Trophoblast cell (in vitro differentiated cells and primary cell): ENCODE results near the gene AHI1.
"Not testable (repeated sequence)": the region's sequence is repeated elsewhere in the genome, so short reads cannot be mapped to it uniquely, and the experiment has no call there.

Experiments used
- DNase-seq, 2 donors: peaks; one replicate each; pipeline ENCODE4 v3.0.0-alpha.2; 2016
- H2AFZ ChIP-seq: 2 replicates; pipeline ENCODE4 v1.6.1; 2013; ENCODE audit warnings: low read length, moderate library complexity, mild to moderate bottlenecking; ENCODE audit not compliant: insufficient read depth, poor library complexity
- H2AK5ac ChIP-seq: 2 replicates; pipeline ENCODE4 v1.6.1; 2013; ENCODE audit warnings: mild to moderate bottlenecking, low read length
- H2BK120ac ChIP-seq: 2 replicates; pipeline ENCODE4 v1.6.1; 2013; ENCODE audit warnings: low read length, mild to moderate bottlenecking, moderate library complexity; ENCODE audit not compliant: insufficient read depth, poor library complexity
- H2BK12ac ChIP-seq: 2 replicates; pipeline ENCODE4 v1.6.1; 2013; ENCODE audit warnings: mild to moderate bottlenecking, low read length, moderate library complexity
- H2BK5ac ChIP-seq: 2 replicates; pipeline ENCODE4 v1.6.1; 2013; ENCODE audit warnings: low read length, low read depth, moderate library complexity, mild to moderate bottlenecking; ENCODE audit not compliant: poor library complexity
- H3K14ac ChIP-seq: 2 replicates; pipeline ENCODE4 v1.6.1; 2013; ENCODE audit warnings: mild to moderate bottlenecking, low read length
- H3K18ac ChIP-seq: 2 replicates; pipeline ENCODE4 v1.6.1; 2013; ENCODE audit warnings: mild to moderate bottlenecking, low read length
- H3K23ac ChIP-seq: 2 replicates; pipeline ENCODE4 v1.6.1; 2013; ENCODE audit warnings: low read length
- H3K27ac ChIP-seq: 2 replicates; pipeline ENCODE4 v1.5.1; 2013; ENCODE audit warnings: low read depth, mild to moderate bottlenecking, inconsistent platforms, low read length, moderate library complexity
- H3K27me3 ChIP-seq: 2 replicates; pipeline ENCODE4 v1.6.1; 2013; ENCODE audit warnings: inconsistent platforms, mild to moderate bottlenecking, low read length, moderate library complexity; ENCODE audit not compliant: insufficient read depth
- H3K36me3 ChIP-seq, 2 experiments: 1 replicate in 1 of 2; 2 replicates in 1 of 2; pipeline ENCODE4 v1.6.1; 2013; ENCODE audit warnings: low read length in 2 of 2, mild to moderate bottlenecking in 2 of 2, moderate library complexity in 1 of 2; ENCODE audit not compliant: insufficient read depth in 2 of 2, control insufficient read depth in 1 of 2
- H3K4ac ChIP-seq: 2 replicates; pipeline ENCODE4 v1.6.1; 2013; ENCODE audit warnings: low read depth, mild to moderate bottlenecking, low read length, moderate library complexity
- H3K4me1 ChIP-seq, 2 experiments: 1 replicate in 1 of 2; 2 replicates in 1 of 2; pipeline ENCODE4 v1.6.1; 2013; ENCODE audit warnings: low read length in 2 of 2, mild to moderate bottlenecking in 2 of 2, moderate library complexity in 1 of 2; ENCODE audit not compliant: insufficient read depth in 2 of 2, control insufficient read depth in 1 of 2
- H3K4me2 ChIP-seq: 2 replicates; pipeline ENCODE4 v1.6.1; 2013; ENCODE audit warnings: inconsistent platforms, mild to moderate bottlenecking, low read length, moderate library complexity
- H3K4me3 ChIP-seq: 2 replicates; pipeline ENCODE4 v1.5.1; 2013; ENCODE audit warnings: mild to moderate bottlenecking, low read depth, low read length, inconsistent platforms
- H3K79me1 ChIP-seq: one replicate; pipeline ENCODE4 v1.6.1; 2013; ENCODE audit warnings: low read length
- H3K79me2 ChIP-seq: 2 replicates; pipeline ENCODE4 v1.6.1; 2013; ENCODE audit warnings: low read length, mild to moderate bottlenecking; ENCODE audit not compliant: control insufficient read depth, insufficient read depth, poor library complexity
- H3K9ac ChIP-seq: 2 replicates; pipeline ENCODE4 v1.6.1; 2013; ENCODE audit warnings: mild to moderate bottlenecking, low read length
- H3K9me3 ChIP-seq: 2 replicates; pipeline ENCODE4 v1.6.1; 2013; ENCODE audit warnings: low read depth, mild to moderate bottlenecking, control low read depth, inconsistent platforms, low read length; ENCODE audit not compliant: insufficient read depth
- H4K12ac ChIP-seq: 2 replicates; pipeline ENCODE4 v1.6.1; 2013; ENCODE audit warnings: low read depth, mild to moderate bottlenecking, low read length, moderate library complexity
- H4K8ac ChIP-seq: 2 replicates; pipeline ENCODE4 v1.6.1; 2013; ENCODE audit warnings: low read depth, mild to moderate bottlenecking, low read length, moderate library complexity
- H4K91ac ChIP-seq: one replicate; pipeline ENCODE4 v1.6.1; 2013; ENCODE audit warnings: low read depth, mild to moderate bottlenecking, low read length, moderate library complexity
- WGBS: extraction: QIAGEN DNeasy Blood & Tissue Kit; methylation state at CpG from one replicate; pipeline ENCODE4 v1.1.7; 2013; ENCODE audit warnings: missing lambda C conversion rate; ENCODE audit not compliant: insufficient read length, insufficient coverage; ENCODE audit errors: extremely low coverage; 5-methylcytosine and 5-hydroxymethylcytosine counted together

The AHI1 gene

GRCh38 chr6:135246412-135247012 lies 251.0 kb downstream of the AHI1 start:
- not testable (repeated sequence) for H3K23ac ChIP-seq, H3K4me2 ChIP-seq, DNase-seq, H4K8ac ChIP-seq, H3K4me3 ChIP-seq, H3K4me1 ChIP-seq, H2AK5ac ChIP-seq, H3K4ac ChIP-seq, H2BK120ac ChIP-seq, H3K79me1 ChIP-seq, H3K36me3 ChIP-seq, H3K9me3 ChIP-seq, H2BK12ac ChIP-seq, H3K27me3 ChIP-seq, H2AFZ ChIP-seq, H3K9ac ChIP-seq, H4K91ac ChIP-seq, H3K27ac ChIP-seq, H3K18ac ChIP-seq, H2BK5ac ChIP-seq, H3K79me2 ChIP-seq, H3K14ac ChIP-seq, H4K12ac ChIP-seq
- WGBS, result no CpG with 5 or more reads among the region's 8 CpGs

GRCh38 chr6:135244805-135245204 lies 252.7 kb downstream of the AHI1 start:
- H4K8ac ChIP-seq, result no peak overlapping the region
- H2BK5ac ChIP-seq, result no peak overlapping the region
- WGBS, result no CpG with 5 or more reads among the region's 6 CpGs
- no peak overlapping the region for H3K27ac ChIP-seq
- no peak overlapping the region for H3K4me2 ChIP-seq
- H4K91ac ChIP-seq, result no peak overlapping the region
- no peak overlapping the region for H3K4me3 ChIP-seq
- H2AFZ ChIP-seq, result no peak overlapping the region
- H3K9ac ChIP-seq, result no peak overlapping the region
- no peaks in the 10 kb centered on the region for H3K79me1 ChIP-seq
- H3K14ac ChIP-seq, result no peak overlapping the region
- H3K79me2 ChIP-seq, result no peaks in the 10 kb centered on the region
- no peak overlapping the region for H2BK12ac ChIP-seq
- no peaks in the 10 kb centered on the region for H3K4me1 ChIP-seq
- no peak overlapping the region for H4K12ac ChIP-seq
- no peak overlapping the region for H2AK5ac ChIP-seq
- no peak overlapping the region for H3K4ac ChIP-seq
- H2BK120ac ChIP-seq, result no peak overlapping the region
- no peak for DNase-seq
- no peaks in the 10 kb centered on the region for H3K27me3 ChIP-seq
- no peaks in the 10 kb centered on the region for H3K9me3 ChIP-seq
- no peaks in the 10 kb centered on the region for H3K36me3 ChIP-seq
- no peak overlapping the region for H3K18ac ChIP-seq
- H3K23ac ChIP-seq, result no peak overlapping the region

- no peak overlapping the region for H4K8ac ChIP-seq
- H3K79me1 ChIP-seq, result no peaks in the 10 kb centered on the region
- no peak overlapping the region for H3K27ac ChIP-seq
- no peak overlapping the region for H3K4me3 ChIP-seq
- H3K4ac ChIP-seq, result no peak overlapping the region
- H3K23ac ChIP-seq, result no peak overlapping the region
- no peaks in the 10 kb centered on the region for H3K36me3 ChIP-seq
- H2BK120ac ChIP-seq, result no peak overlapping the region
- H3K79me2 ChIP-seq, result no peaks in the 10 kb centered on the region
- no peak overlapping the region for H2AFZ ChIP-seq
- H3K18ac ChIP-seq, result no peak overlapping the region
- no peak overlapping the region for H4K91ac ChIP-seq
- no peaks in the 10 kb centered on the region for H3K9me3 ChIP-seq
- no peak overlapping the region for H3K14ac ChIP-seq
- no CpG with 5 or more reads among the region's 7 CpGs for WGBS
- peak; percentile 37 to 86 for DNase-seq
- no peak overlapping the region for H2BK12ac ChIP-seq
- no peak overlapping the region for H4K12ac ChIP-seq
- H2AK5ac ChIP-seq, result no peak overlapping the region
- no peaks in the 10 kb centered on the region for H3K27me3 ChIP-seq
- H3K4me2 ChIP-seq, result no peak overlapping the region
- H3K4me1 ChIP-seq, result no peaks in the 10 kb centered on the region
- no peak overlapping the region for H3K9ac ChIP-seq
- no peak overlapping the region for H2BK5ac ChIP-seq
Measured at GRCh38 chr6:135243871-135244796, 253.4 kb downstream of the AHI1 start.

GRCh38 chr6:135240711-135241110 lies 256.8 kb downstream of the AHI1 start:
- Histone ChIP-seq H3K14ac (no peak overlapping the region), H2BK120ac (no peak overlapping the region)
- DNase-seq, result peak; percentile 67 to 94

More at GRCh38 chr6:135240711-135241110, 256.8 kb downstream of the AHI1 start:
- no peak overlapping the region for H3K4ac ChIP-seq
- no CpG with 5 or more reads among the region's 5 CpGs for WGBS
- no peaks in the 10 kb centered on the region for H3K4me1 ChIP-seq
- H3K27me3 ChIP-seq, result no peaks in the 10 kb centered on the region
- H3K79me1 ChIP-seq, result no peaks in the 10 kb centered on the region
- no peak overlapping the region for H4K8ac ChIP-seq
- H3K36me3 ChIP-seq, result no peaks in the 10 kb centered on the region
- H3K23ac ChIP-seq, result no peak overlapping the region
- no peak overlapping the region for H3K27ac ChIP-seq
- H2BK5ac ChIP-seq, result no peak overlapping the region
- no peak overlapping the region for H3K18ac ChIP-seq
- H3K9ac ChIP-seq, result no peak overlapping the region
- H3K4me3 ChIP-seq, result no peak overlapping the region
- no peak overlapping the region for H2AK5ac ChIP-seq
- H4K91ac ChIP-seq, result no peak overlapping the region
- no peaks in the 10 kb centered on the region for H3K79me2 ChIP-seq
- H2BK12ac ChIP-seq, result no peak overlapping the region
- H4K12ac ChIP-seq, result no peak overlapping the region
- H3K9me3 ChIP-seq, result no peaks in the 10 kb centered on the region
- H3K4me2 ChIP-seq, result no peak overlapping the region
- no peak overlapping the region for H2AFZ ChIP-seq
